ENCODE results near the gene BCL11A.

Gene BCL11A

DNA sequence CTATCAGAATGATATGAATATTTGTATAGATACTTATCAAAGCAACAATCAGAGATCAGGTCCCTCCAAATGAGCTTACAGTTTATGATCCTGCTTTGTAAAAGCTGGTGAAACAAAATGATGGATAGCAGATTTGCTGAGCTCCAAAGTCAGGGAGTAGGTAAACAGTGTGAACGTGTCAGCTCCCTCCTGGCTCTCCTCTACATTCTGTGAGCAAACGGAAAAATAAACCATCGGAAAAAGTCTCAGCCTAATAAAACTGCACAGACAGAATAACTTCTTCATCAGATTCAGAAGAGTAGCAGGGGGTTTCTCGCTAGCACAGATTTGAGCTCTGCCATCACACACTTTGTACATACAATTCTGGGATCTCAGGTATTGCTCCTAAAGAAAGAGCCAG lies 51.3 kb downstream of the BCL11A start:
- DNase-seq, result no peak

- DNase-seq, result no peak
These were observed 52.6 kb downstream of the BCL11A start for GRCh38 chr2:60500861-60501260.

GRCh38 chr2:60499651-60500265 lies 53.7 kb downstream of the BCL11A start:
- no peak for DNase-seq

- no peak for DNase-seq
These were observed 54.5 kb downstream of the BCL11A start for GRCh38 chr2:60498816-60499429.

DNA sequence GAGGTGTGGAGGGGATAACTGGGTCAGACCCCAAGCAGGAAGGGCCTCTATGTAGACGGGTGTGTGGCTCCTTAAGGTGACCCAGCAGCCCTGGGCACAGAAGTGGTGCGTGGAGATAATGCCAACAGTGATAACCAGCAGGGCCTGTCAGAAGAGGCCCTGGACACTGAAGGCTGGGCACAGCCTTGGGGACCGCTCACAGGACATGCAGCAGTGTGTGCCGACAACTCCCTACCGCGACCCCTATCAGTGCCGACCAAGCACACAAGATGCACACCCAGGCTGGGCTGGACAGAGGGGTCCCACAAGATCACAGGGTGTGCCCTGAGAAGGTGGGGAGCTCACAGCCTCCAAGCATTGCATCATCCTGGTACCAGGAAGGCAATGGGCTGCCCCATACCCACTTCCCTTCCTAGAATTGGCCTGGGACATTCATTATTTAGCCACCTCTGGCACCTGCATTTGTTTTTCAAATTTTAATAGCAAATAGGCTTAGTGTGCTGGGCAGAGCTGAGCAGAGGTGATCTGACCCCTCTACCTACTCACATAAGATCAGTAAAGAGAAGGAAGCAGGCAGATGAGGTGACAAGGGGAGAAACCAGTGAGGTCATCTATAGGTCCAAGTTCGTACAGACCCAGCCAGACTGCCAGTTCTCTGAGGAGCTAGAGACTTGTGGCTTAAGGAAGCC lies 55.2 kb downstream of the BCL11A start:
- DNase-seq, result no peak

DNA sequence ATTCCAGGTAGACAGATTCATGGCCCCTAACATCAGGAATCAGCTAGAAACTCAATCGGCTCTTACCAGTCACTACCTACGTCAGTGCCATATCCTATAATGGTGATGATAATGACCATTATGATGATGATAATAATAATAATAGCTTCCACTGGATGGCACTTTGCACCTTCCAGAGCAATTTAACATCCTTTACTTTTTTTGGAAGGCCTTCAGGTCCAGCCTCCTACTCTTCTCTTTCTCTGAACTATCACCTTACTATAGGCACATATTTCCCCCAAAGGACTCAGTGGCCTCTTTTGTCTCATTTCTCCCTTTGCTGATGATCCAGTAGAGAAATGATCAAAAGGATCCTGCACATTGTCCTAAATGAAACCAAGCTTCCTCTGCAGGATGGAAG lies 56.0 kb downstream of the BCL11A start:
- DNase-seq, result no peak

- DNase-seq, result no peak
These were observed 56.5 kb downstream of the BCL11A start for GRCh38 chr2:60496956-60497355.

- no peak for DNase-seq
These were observed 57.0 kb downstream of the BCL11A start for GRCh38 chr2:60496475-60496874.

DNA sequence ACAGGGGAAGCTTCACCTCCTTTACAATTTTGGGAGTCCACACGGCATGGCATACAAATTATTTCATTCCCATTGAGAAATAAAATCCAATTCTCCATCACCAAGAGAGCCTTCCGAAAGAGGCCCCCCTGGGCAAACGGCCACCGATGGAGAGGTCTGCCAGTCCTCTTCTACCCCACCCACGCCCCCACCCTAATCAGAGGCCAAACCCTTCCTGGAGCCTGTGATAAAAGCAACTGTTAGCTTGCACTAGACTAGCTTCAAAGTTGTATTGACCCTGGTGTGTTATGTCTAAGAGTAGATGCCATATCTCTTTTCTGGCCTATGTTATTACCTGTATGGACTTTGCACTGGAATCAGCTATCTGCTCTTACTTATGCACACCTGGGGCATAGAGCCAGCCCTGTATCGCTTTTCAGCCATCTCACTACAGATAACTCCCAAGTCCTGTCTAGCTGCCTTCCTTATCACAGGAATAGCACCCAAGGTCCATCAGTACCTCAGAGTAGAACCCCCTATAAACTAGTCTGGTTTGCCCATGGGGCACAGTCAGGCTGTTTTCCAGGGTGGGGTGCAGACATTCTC lies 58.3 kb downstream of the BCL11A start:
- no peak for DNase-seq

DNA sequence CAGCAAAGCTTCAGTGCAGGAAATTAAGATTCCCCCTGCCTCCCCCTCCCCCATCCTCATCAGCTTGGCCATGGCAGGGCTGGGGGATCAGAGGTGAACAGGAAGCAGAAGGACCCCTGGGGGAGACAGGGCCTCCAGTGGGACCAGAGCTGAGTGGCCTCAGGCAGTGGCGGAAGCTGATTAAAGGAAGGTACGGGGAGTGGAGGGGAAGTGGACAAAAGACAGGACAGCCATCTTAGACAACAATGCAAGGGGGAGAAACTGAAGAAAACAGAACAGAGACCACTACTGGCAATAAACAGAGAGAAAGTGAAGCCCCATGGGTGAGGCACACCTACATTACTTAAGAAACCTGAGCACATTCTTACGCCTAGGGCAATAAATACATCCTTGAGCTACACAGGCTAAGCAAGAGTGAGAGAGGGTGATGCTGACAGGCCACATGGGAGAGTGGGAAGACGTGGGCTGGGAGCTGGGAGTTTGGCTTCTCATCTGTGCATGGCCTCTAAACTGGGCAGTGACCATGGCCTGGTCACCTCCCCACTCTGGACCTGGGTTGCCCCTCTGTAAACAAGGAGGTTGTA lies 59.6 kb downstream of the BCL11A start:
- DNase-seq, result no peak

DNA sequence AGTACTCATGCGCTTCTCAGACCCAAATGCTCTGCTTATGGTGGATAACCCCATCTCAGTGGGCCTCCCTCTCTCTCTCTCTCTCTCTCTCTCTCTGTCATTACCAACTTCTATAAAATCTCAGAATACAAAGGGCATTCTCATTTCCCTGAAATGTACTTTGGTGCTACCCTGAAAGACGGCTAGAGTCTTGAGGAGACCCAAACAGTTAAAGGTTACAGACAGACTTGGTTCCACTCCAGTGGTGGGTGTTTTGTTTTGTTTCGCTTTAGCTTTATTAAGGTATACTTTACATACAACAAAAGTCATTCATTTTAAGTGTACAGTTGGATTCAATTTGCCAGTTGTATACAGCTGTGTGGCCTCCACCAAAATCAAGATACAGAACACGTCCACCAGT lies 60.9 kb downstream of the BCL11A start:
- no peak for DNase-seq

DNA sequence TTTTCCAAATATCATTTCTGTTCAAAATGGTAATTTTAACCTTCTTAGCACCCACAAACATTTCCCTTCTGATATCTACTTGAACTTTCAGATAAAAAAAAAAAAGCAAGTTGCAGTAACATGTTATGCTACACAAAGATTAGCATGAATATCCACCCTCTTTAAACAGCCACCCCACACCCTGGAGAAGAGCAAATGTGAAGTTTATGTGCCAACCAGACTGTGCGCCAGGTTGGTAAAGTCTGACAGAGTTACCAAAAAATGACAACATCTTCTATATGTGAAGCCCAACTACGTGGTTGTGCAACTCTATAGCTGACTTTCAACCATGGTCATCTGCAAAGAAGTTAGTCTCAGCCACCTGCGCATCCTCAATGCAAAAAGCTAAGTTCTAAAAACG lies 62.6 kb downstream of the BCL11A start:
- DNase-seq, result no peak

- no peak for DNase-seq
These were observed 63.0 kb downstream of the BCL11A start for GRCh38 chr2:60490441-60490840.

GRCh38 chr2:60489289-60489688 lies 64.2 kb downstream of the BCL11A start:
- DNase-seq, result no peak

- DNase-seq, result no peak
These were observed 65.2 kb downstream of the BCL11A start for GRCh38 chr2:60488291-60488690.

GRCh38 chr2:60487174-60487573 lies 66.3 kb downstream of the BCL11A start:
- no peak for DNase-seq

DNA sequence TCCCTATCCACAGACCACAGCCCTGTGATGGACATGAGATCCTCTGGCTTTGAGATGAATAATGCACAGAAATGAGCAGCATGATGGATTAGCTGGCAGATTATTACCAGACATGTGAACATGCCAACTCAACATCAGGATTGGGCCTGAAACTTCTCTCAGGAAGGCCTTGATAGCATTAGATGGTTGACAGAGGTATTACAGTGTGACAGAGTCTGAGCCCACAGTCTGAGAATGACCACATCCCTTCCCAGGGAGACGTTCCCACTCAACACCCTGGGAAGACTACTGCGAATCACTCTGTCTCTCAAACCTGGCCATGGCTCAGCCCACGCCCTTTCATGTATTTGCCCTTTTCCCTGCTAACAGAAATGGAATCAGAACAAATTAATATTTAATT lies 66.9 kb downstream of the BCL11A start:
- DNase-seq, result no peak

DNA sequence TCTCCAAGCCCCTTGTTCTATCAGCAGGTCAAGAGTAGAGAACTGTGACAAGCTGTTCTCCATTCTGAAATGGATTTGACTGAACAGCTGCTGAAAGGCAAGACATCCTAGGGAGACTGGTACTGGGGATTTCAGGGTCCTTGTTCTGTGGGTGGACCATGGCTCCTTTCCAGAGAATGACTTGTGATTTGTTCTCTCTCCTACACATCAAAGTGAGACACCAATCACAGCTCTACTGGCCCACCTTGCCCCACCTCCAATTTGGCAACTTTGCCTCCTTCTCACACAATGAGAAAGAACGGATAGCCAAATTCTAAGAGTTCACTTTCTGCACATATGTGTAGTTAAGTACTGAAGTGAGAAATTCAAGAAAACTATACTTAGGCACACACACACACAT lies 67.4 kb downstream of the BCL11A start:
- no peak for DNase-seq

DNA sequence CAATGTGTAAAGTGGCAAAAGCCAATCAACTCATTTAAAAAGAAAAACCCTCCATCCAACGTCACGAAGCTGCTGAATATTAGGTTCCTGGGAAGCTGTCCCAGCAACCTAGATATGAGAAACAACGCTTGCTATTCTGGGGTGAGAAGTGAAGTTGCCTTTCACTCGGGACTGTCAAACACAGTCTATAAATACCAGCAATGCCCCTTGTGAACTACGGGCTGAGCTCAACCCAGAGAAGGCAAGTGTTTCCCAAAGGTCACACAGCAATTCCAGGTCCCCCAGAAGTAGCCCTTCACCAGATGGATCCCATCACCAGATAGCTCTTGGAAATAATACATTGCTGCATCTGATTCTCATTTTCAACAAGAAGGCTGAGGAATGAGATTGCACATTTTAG lies 67.9 kb downstream of the BCL11A start:
- no peak for DNase-seq

DNA sequence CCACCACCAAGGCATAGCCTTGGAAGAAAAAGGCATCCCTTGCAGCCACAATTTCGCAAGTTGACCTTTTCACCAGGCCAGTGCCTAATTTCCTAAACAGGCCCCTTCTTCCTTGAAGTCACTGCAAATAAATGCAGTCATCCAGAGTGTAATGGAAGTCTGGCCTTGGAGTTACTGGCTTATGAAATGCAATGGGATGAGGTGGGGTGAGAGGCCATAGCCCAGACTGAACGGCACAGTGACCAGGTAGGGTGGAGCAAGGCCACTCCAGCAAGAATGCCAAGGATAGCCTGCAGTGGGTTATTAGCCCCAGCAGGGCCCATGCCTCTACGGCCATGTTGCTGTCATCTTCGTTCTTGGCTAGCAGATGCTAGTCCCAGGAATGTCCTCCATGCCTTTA lies 68.4 kb downstream of the BCL11A start:
- DNase-seq, result no peak

DNA sequence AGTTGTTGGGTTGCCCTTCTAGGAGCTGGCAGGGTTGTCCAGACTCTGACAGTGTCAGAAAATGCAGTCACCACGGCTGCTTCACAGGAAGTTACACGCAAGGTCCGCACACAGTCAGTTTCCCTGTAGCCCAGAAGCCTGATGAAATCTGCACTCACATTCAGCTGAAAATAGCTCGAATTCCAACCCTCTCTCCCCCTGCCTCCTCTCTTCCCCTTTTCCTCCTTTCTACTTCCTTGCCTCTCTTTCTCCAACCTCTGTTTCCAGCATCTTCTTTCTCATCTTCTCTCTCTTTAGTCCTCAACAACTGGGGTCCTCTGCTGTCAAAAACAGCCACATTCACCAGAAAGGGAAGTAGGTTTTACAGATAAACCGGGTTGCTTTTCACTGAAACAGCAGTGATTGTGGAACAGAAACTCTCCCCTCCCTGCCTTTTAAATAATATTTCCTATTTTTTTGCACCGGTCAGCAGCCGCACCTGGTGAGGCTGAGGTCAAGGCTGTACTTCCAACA lies 69.3 kb downstream of the BCL11A start:
- DNase-seq, result no peak

GRCh38 chr2:60483401-60483800 lies 70.1 kb downstream of the BCL11A start:
- DNase-seq, result no peak

DNA sequence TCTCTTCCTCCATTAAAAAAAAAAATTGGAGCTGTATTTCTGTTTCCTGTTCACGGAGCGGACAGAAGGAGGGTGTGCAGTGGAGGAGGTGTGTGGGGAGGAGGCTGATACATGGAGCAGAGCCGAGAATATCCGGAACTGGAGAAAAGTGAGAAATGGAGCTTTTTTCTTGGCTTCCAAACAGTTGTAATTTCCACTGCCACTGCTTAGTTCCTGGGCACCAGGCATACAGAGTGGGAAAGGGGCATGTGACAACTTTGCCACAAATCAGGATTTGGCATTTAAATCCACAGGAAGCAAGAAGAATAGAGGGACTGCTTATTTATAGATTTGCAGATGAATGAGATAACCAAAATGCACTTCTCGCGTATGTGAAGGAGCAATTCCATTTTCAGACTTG lies 71.2 kb downstream of the BCL11A start:
- no peak for DNase-seq

- DNase-seq, result no peak
These were observed 72.2 kb downstream of the BCL11A start for GRCh38 chr2:60481257-60481656.
